GM18909 (cell line): ENCODE measurements around the gene POC5.

ENCODE experiments used
- ATAC-seq: cut with Tn5 transposase; IDR thresholded peaks from one replicate; pipeline ENCODE4 v1.9.1; 2021; ENCODE audit warnings: mild to moderate bottlenecking; ENCODE audit not compliant: unreplicated experiment, poor library complexity

POC5 gene

DNA sequence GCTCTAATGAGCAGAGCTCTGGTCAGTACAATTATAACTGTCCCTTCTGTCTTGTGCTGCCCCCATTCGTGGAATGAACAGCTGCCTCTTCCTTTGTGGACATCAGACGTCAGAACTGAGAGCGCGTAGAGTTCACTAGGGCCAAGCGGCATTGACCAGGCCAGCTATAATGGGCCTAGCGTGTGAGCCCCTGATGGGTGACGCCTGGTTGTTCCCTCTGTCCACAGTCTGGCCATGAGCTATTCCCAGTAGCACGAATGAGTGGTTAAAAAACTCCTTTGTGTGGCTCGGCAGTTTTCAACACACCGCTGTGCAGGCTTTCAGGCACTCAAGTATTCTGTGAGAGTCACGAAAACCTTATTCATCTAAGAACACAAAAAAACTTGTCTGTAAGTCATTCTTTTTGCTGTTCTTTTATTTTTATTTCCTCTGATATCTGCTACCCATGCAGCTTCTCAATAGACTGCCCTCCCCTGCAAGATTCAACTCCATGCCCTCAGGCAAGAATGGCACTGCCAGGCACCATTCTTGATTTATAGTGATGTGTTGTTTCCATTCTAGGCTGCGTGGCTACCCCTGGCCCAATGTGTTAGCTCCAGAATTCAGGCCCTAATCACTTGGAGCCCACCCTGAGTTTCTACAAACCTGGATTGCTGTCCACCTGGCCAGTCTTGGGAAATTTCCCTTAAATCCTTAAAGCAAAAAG, 53.5 kb downstream of the POC5 start:
- ATAC-seq = no peak

DNA sequence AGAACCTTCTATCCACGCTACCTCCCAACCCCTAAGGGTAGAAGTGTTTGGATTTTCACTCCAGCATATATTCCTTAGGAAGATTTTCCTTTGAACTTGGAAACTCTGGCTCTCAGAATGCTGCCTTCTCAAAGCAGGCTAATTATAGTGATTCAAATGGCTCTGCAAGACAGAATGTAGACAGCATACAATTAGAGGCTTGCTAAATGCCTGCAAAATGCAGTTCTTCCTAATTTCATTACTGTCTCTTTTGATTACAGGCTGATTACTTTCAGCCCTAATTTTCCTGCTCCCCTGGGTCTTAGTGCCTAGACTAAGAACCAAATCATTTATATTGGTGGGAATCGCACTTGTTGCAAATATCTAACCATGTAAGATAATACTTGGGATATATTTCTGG, 55.2 kb downstream of the POC5 start:
- ATAC-seq = no peak

DNA sequence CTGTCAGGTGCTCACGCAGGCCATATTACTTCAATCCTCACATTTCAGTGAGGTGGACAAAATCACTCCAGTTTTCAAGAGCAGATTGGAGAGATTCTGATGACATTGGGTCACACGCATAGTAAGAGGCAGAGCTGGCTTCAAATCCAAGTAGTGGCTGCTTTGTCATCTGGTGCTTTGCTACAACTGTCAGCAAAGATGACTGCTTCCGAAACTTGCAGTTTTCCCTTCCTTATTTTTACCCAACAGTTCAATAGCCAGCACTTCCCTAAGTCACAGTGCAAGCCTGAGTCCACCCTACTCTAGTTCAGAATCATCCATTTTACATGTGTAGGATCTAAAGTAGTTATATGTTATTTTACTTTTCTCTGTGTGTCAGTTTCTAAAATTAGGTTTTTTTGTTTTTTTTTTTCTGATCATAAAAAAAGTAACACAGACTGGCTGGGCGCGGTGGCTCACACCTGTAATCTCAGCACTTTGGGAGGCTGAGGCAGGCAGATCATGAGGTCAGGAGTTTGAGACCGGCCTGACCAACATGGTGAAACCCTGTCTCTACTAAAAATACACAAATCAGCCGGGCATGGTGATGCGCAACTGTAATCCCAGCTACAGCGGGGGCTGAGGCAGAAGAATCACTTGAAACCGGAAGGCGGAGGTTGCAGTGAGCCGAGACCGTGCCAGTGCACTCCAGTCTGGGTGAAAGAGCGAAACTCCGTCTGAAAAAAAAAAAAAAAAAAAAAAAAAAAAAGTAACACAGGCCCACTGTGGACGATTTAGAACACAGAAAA, 56.4 kb downstream of the POC5 start:
- ATAC-seq = no peak

DNA sequence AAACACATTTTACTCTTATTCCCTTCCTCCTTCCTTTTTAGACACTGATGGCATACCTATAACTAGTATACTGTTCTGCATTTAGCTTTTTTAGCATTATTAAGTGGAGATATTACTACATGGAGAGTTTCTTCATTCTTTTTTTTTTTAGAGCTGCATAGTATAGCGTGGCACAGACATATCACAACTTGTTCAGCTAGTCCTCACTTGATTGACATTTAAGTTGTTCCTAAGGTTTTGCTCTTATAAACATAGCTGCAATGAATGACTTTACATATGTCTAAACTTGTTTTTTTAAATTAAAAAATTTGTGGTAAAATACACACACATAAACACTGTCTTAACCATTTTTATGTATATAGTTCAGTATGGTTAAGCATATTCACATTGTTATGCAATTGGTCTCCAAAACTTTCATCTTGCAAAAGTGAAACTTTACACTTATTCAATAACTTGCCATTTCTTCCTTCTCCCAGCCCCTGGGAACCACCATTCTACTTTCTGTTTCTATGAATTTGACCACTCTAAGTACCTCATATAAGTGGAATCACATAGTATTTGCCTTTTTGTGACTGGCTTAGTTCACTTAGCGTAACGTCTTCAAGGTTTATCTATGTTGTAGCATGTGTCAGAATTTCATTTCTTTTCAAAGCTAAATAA, 57.3 kb downstream of the POC5 start:
- ATAC-seq = no peak

DNA sequence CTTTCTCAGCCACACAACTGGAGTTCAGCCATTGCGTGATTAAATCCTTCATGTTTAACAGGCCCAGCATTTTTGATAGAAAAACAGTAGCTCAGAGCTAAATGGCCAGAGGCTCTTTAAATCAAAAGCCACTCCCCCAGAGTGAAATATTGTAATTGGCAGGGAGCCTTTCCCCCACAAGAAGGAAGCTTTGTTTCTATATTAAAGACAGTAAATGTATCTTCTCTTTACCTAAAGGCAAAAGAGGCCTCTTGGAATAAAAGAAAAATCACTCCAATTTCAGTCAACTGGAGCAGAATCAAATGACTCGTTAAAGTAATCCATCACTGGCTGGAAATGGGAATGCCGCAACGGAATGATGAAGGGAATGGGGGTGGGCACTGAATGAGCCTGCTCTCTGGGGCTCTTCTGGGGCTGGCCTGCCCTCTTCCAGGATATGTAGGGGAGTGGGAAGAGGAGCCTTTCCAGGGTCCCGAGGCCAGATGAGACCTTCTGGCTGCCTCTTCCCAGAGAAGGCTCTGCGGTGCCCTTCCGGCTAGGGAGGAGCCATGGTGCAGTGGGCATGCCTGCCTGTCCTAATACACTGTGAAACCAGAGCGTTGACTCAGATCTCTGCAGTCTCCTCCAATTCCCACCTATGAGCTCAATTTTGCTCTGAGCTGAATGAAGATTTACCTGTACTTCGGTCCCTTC, 60.8 kb downstream of the POC5 start:
- ATAC-seq = no peak

DNA sequence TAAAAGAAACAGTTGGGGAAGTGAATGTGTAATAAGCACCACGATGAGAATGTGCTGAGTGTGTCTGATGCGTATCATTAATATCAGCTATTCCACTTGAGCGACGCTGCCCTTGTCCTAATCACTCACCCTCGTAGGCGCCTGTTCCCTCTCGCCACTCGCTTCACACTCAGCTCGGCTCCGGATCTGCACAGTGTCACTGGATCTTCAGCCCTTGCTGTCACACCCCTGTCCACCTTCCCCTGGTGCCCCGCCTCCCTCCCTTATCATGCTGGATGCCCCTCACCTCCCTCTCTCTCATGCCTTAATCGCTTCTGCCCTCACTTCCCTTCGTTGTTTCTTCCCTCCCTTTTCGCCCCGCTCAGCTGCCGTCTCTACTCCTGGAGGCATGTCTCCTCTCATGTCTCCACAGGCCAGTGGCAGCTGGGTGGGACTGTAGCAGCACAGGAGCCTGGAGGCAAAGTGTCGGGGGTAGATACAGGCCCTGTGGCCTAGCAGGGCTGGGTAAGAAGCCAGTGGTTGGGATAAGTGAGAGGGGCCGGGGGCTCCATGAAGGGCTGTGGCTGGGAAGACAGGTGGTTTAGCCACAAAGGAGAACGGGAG, 62.4 kb downstream of the POC5 start:
- ATAC-seq = no peak

DNA sequence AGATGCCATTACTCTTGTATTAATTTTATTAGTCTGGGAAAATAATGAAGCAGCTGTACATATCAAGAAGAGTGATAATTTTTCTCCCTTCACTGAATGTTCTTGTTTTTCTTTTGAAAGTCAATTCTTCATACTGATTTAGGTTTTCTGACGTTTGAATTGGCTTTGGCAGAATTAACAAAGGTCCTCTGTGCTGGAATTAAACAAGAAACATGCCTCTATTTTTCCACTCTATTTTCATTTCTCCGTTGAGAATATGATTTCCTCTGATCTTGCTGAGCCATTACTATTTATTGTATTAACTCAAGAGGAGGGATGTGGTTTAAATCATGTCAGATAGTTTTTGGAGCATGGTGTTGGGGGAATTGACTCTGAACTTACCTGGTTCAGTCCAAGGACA, 63.7 kb downstream of the POC5 start:
- no peak for ATAC-seq

DNA sequence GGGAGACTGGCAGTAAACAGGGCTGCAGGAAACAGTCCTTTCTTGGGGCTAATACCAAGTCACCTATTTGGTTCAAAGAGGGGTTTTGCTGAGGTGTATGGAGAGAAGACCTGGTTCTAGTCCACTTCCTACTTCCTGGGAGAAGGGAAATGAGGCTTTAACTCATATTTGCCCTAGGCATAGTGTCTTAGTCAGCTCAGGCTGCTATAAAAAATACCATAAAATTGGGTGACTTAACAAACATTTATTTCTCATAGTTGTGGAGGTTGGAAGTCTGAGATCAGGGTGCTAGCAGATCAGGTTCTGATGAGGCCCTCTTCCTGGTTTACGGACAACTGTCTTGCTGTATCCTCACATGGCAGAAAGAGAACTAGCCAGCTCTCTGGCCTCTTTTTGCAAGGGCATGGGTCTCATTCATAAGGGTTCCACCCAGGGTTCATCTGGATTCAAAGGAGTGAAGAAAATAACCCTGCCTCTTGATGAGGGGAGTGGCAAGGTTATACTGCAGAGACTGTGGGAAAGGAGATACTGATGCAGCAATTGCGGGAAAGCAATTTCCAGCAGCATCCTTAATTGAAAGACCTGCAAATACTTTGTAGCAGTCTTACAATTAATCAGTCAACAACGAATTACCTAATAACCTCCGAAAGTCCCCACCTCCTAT, 65.5 kb downstream of the POC5 start:
- ATAC-seq = no peak

DNA sequence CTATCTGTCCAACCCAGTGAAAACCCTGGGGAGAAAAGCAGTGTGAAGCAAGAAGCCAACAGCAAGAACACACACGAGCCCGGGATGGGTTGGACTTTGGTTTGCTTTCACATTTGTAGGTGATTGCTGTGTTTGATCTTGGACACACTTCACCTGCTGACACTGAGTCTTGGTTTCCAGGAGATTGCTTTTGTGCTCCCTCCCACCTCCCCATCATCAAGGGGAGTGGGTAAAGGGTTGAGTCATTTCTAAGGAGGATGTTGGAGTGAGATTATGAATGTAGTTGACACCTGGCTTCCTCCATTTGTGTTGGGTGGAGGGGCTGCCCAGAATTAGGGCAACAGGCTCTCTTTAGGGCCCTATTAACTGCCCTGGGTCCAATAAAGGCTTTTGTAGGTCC, 68.5 kb downstream of the POC5 start:
- no peak for ATAC-seq

DNA sequence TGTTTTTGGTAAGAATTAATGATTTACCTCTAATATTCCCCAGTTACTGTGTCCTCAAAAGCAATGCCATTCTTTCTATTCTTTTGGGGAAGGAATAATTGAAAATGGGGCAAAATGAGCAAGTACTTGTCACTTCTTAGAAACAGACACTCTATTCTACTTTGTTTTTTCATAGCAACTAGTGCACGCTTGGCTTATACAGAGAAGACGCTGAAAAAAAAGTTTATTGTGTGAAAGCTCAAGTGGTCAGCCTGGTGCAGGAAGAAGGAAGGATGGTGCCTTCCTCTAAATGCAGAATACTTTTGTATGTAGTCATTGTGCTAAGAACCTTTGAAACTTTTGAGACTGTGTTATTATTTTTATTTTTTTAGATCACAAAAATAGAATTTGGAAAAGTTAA, 76.4 kb downstream of the POC5 start:
- ATAC-seq = no peak

DNA sequence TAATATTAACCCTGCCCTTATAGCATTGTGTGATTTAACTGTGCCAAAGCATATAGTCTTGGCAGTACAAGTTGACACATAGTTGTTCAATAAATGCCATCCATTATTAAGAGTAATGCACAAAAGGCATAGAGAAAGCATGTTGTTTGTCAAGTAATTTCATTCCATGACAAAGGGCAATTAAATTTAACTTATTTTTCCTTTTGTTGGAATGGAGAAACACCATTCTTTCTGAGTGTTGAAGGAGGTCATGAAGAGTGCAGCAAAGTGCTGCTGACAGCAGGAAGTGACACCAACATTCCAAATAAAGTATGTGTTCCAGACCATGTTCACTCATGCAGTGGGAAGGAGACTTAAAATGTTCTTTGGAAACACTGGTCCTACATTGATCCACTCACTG, 76.8 kb downstream of the POC5 start:
- no peak for ATAC-seq

DNA sequence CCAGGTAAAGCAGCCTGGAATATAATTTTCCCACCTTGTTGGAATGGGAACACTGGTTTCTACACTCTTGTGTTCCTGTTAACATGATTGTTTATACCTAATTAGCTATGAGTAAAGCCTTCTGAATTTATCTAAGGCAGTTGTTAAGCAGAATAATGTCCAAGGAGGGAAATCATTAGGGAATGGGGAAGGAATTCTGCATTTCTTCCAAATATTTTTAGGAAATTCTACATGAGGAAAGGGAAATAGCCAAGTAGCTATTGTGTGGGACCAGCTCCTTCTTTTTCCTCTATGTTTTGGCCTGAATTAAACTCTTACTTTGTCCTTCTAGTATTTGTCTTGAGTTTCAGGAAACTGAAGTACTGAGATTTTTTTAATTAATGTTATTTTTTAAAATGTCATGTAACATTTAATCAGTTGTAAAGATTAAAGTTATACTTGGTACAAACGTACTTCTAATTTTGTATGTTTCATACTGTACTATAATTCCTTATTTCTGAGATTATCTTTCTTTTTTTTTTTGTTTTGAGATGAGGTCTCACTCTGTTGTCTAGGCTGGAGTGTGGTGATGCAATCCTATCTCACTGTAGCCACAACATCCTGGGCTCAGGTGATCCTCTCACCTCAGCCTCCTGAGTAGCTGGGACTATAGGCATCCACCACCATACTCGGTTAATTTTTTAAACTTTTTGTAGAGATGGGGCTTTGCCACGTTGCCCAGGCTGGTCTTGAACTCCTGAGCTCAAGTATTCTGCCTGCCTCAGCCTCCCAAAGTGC, 77.5 kb downstream of the POC5 start:
- no peak for ATAC-seq

DNA sequence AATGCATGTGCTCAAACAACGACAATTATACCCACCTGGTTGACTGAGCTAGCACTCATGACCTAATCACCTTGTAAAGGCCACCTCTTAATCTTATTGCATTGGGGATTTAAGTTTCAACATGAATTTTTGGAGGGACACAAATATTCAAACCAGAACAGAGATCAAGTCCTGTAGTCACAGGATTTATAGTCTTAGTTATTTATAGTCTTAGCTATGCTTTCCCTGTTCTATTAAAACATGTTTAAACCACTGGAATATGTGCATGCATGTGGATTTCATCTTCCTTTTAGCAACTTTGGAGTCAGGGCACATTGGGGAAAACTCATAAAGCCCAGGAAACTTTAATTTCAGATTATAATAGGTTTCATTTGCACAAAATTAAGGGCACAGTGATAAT, 79.3 kb downstream of the POC5 start:
- no peak for ATAC-seq

DNA sequence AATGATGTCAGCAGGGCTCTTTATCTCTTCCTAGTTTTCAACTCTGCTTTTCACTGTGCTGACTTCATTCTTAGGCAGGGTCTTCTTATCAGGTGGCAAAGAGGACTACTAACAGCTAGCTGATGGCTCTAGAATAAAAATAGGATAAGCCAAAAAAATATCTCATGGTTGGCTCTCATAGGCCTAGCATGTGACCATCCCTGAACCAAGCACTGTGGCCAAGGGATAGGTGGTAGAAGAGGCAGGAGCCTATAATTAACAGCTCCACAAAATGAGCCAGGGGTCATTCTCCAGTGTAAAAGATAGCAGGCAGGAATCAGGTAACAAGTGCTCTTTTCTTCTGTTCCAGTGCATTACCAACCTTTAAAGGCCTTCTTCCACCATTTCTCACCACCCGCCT, 84.9 kb downstream of the POC5 start:
- ATAC-seq = no peak

DNA sequence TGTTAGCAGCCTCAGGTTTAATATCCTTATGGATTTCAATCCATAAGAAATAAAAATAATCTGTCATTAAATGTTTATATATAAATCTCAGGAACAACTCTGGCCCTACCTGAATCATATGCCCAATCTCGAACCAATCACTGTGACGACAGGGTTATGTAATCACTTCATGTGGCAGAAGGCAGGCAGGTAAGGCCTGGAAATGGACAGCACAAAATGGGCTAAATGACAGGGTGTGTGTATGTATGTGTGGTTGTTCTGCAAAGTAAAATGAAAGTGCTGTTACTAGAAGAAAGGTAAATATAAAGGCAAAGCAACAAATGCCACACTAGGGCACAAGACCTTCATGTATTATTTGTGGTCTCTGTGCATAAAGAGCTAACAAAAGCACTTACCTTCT, 86.4 kb downstream of the POC5 start:
- no peak for ATAC-seq

DNA sequence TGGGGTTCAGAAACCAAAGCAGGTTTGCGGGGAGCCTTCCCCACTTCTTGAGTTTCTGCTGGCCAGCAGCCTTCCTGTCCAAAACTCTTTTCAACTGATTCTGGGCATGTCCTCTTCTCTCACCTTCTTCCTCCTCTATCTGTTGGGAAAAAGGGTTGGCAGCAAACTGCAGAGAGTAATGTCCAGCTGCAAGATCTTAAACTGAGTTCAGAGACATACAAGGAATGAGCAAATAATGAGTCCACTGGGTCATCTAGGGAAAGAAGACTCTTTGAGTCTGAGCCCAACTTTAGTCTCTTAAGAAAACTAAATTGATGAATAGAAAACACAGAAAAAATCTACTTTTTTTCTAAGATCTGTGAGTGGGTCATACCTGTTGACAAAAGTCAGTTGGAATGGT, 89.4 kb downstream of the POC5 start:
- ATAC-seq = no peak

DNA sequence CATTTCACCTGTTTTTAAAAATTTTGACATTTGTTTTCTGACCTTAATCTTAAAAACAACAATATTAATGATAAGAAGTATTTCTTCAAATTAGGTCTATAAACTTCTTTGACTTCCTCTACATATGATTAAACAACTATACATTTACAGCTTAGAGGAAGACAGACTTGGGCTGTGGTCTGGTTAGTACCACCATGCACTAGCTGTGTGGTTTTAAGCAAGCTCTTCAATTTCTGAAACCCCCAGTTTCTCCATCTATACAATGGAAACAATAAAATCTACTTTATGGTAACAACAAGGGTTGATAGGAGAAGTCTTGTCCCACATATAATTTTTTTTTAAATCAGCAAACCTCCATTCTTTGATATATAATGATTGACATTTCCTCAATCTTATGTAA, 90.3 kb downstream of the POC5 start:
- no peak for ATAC-seq
